ENCODE data around the gene FBXW9.

DNA sequence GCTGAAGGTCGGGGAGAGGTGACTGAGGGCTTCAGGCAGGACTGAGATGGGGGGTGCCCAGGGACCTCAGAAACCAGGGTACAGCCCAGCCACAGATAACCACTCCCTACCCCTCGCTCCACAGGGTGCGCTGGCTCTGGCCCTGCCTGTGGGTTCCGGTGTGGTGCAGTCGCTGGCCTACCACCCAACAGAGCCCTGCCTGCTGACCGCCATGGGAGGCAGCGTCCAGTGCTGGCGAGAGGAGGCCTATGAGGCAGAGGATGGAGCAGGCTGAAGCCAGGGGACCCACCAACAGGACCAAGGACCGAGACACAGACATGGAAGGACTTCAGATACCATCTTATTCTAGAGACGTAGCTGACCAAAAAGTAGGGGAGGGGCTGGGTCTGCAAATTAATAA is 21.0 kb downstream of the FBXW9 start:
- TF ChIP-seq, protein P1, sequence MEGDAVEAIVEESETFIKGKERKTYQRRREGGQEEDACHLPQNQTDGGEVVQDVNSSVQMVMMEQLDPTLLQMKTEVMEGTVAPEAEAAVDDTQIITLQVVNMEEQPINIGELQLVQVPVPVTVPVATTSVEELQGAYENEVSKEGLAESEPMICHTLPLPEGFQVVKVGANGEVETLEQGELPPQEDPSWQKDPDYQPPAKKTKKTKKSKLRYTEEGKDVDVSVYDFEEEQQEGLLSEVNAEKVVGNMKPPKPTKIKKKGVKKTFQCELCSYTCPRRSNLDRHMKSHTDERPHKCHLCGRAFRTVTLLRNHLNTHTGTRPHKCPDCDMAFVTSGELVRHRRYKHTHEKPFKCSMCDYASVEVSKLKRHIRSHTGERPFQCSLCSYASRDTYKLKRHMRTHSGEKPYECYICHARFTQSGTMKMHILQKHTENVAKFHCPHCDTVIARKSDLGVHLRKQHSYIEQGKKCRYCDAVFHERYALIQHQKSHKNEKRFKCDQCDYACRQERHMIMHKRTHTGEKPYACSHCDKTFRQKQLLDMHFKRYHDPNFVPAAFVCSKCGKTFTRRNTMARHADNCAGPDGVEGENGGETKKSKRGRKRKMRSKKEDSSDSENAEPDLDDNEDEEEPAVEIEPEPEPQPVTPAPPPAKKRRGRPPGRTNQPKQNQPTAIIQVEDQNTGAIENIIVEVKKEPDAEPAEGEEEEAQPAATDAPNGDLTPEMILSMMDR (IDR thresholded peaks at IDR 0.05): no peak
- TF ChIP-seq POLR2A (IDR thresholded peaks at IDR 0.05): no peak
